PC-3 (cell line): ENCODE results near the gene LIPC. TPM values are rescaled to one million over a fixed set of nuclear protein-coding genes. Genes with fewer than 3 reads are reported as not detected.

Experiments used
- ATAC-seq: fragments of 200-7000 bp; cut with Tn5 transposase; 2 replicates; pipeline ENCODE4 v1.9.1; 2020; ENCODE audit warnings: mild to moderate bottlenecking, moderate library complexity
- BruUV-seq: library from RNA; stranded (reverse); fragments of 400-500 nt; replicated peaks from 2 replicates; lab custom pipeline; 2021; lab: Mats Ljungman, UMichigan
- CTCF ChIA-PET: fragments of 300-600 bp; sonication (Branson Sonifier 250); formaldehyde crosslinking; loops from one replicate; lab custom pipeline; 2022; ENCODE audit warnings: antibody characterized with exemption; lab: Charles Lee
- POLR2A ChIA-PET: fragments of 300-600 bp; sonication (Branson Sonifier 250); formaldehyde crosslinking; loops from one replicate; lab custom pipeline; 2022; ENCODE audit warnings: antibody characterized with exemption; ENCODE audit not compliant: unreplicated experiment; lab: Charles Lee
- DNase-seq: peaks from one replicate; pipeline ENCODE4 v3.0.0-alpha.2; 2015
- H2AFZ ChIP-seq: fragments of 300-600 bp; sonication (generic); 2 replicates; pipeline ENCODE4 v1.6.0; 2016; ENCODE audit warnings: antibody characterized with exemption, low read length
- H3F3A ChIP-seq: fragments of 300-600 bp; sonication (generic); one replicate; pipeline ENCODE4 v1.6.0; 2017; ENCODE audit warnings: antibody characterized with exemption, low read length, control low read depth, mild to moderate bottlenecking; ENCODE audit not compliant: unreplicated experiment
- H3K27ac ChIP-seq: fragments of 300-600 bp; sonication (generic); 2 replicates; pipeline ENCODE4 v1.5.1; 2016; ENCODE audit warnings: mild to moderate bottlenecking, low read length
- H3K27me3 ChIP-seq: fragments of 300-600 bp; sonication (generic); 2 replicates; pipeline ENCODE4 v1.6.1; 2016; ENCODE audit warnings: low read length, mixed read lengths
- H3K36me3 ChIP-seq: fragments of 300-600 bp; sonication (generic); 2 replicates; pipeline ENCODE4 v1.6.1; 2016; ENCODE audit warnings: low read depth, mixed run types, low read length, mixed read lengths
- H3K4me1 ChIP-seq: fragments of 300-600 bp; sonication (generic); 2 replicates; pipeline ENCODE4 v1.5.1; 2016; ENCODE audit warnings: low read length; ENCODE audit not compliant: insufficient read depth
- H3K4me2 ChIP-seq: fragments of 300-600 bp; sonication (generic); 2 replicates; pipeline ENCODE4 v1.6.0; 2016; ENCODE audit warnings: low read length
- H3K4me3 ChIP-seq: fragments of 300-600 bp; sonication (generic); 2 replicates; pipeline ENCODE4 v1.5.1; 2016; ENCODE audit warnings: mild to moderate bottlenecking, low read length, mixed read lengths
- H3K79me2 ChIP-seq: fragments of 300-600 bp; sonication (generic); 2 replicates; pipeline ENCODE4 v1.6.1; 2017; ENCODE audit warnings: low read length, mixed read lengths
- H3K9ac ChIP-seq: fragments of 300-600 bp; sonication (generic); 2 replicates; pipeline ENCODE4 v1.6.0; 2016; ENCODE audit warnings: mild to moderate bottlenecking, low read length
- H3K9me2 ChIP-seq: fragments of 300-600 bp; sonication (generic); replicated peaks from 2 replicates; pipeline ENCODE4 v1.6.1; 2016; ENCODE audit warnings: mixed run types, low read length, mixed read lengths
- H3K9me3 ChIP-seq: fragments of 300-600 bp; sonication (generic); 2 replicates; pipeline ENCODE4 v1.6.1; 2016; ENCODE audit warnings: low read length, mixed read lengths
- H4K20me1 ChIP-seq: fragments of 300-600 bp; sonication (generic); 2 replicates; pipeline ENCODE4 v1.6.1; 2016; ENCODE audit warnings: low read length, mixed read lengths
- CTCF ChIP-seq: fragments of 300-600 bp; sonication (generic); conservative IDR thresholded peaks from 2 replicates; pipeline ENCODE4 v1.5.1; 2017; ENCODE audit warnings: antibody characterized with exemption, low read depth, mild to moderate bottlenecking, low read length
- EZH2 ChIP-seq: fragments of 300-600 bp; sonication (generic); IDR thresholded peaks from one replicate; pipeline ENCODE4 v1.6.1; 2017; ENCODE audit warnings: antibody characterized with exemption, mild to moderate bottlenecking, low read length; ENCODE audit not compliant: unreplicated experiment
- EZH2phosphoT487 ChIP-seq: fragments of 300-600 bp; sonication (generic); IDR thresholded peaks from 2 replicates; pipeline ENCODE4 v1.6.1; 2018; ENCODE audit warnings: mild to moderate bottlenecking, antibody characterized with exemption, low read length, borderline replicate concordance
- intact Hi-C: fragments of 100-400 bp; cut with micrococcal nuclease; formaldehyde crosslinking; loops from 2 replicates; pipeline ENCODE4 v1.9.0; 2023
- total RNA-seq: library from RNA; depleted of rRNA; stranded (reverse); fragments of >200 nt; gene quantifications from 2 replicates; pipeline ENCODE4 v1.2.3, GENCODE V29; 2014

Gene LIPC
- total RNA-seq, 1 experiment from 2014 or later, result not detected

GRCh38 chr15:58388211-58388610 is 43.6 kb upstream of the LIPC start:
- H3F3A ChIP-seq, result no peaks in the 10 kb centered on the region
- H4K20me1 ChIP-seq, result no peaks in the 10 kb centered on the region
- H3K9ac ChIP-seq, result no peak overlapping the region
- H2AFZ ChIP-seq, result no peak overlapping the region
- no peak for ATAC-seq
- BruUV-seq, result no TSS peak
- intact Hi-C loops, result no loop called here
- no peaks in the 10 kb centered on the region for H3K9me2 ChIP-seq
- H3K27ac ChIP-seq, result no peak overlapping the region
- no peaks in the 10 kb centered on the region for H3K9me3 ChIP-seq
- ChIA-PET POLR2A (no interaction called here), CTCF (no interaction called here)
- no peaks in the 10 kb centered on the region for H3K27me3 ChIP-seq
- H3K4me3 ChIP-seq, result no peak overlapping the region
- no peak for DNase-seq
- no peak overlapping the region for H3K4me2 ChIP-seq
- no peaks in the 10 kb centered on the region for H3K36me3 ChIP-seq
- H3K4me1 ChIP-seq, result peaks cover 11% of the 10 kb centered on the region
- TF ChIP-seq EZH2phosphoT487 (no peak), EZH2 (no peak), CTCF (no peak)
- no peaks in the 10 kb centered on the region for H3K79me2 ChIP-seq

- BruUV-seq, result no TSS peak
- H3K4me3 ChIP-seq, result no peak overlapping the region
- no peak overlapping the region for H3K9ac ChIP-seq
- no peaks in the 10 kb centered on the region for H3K9me3 ChIP-seq
- intact Hi-C loops, result no loop called here
- no peak overlapping the region for H2AFZ ChIP-seq
- no peak for DNase-seq
- H3K27ac ChIP-seq, result no peak overlapping the region
- peaks cover 11% of the 10 kb centered on the region for H3K4me1 ChIP-seq
- H4K20me1 ChIP-seq, result no peaks in the 10 kb centered on the region
- CTCF ChIA-PET, result no interaction called here
- ATAC-seq, result no peak
- no peaks in the 10 kb centered on the region for H3F3A ChIP-seq
- no peaks in the 10 kb centered on the region for H3K9me2 ChIP-seq
- no peak overlapping the region for H3K4me2 ChIP-seq
- POLR2A ChIA-PET, result no interaction called here
- H3K79me2 ChIP-seq, result no peaks in the 10 kb centered on the region
- no peaks in the 10 kb centered on the region for H3K27me3 ChIP-seq
- TF ChIP-seq EZH2phosphoT487 (no peak), EZH2 (no peak), CTCF (no peak)
- H3K36me3 ChIP-seq, result no peaks in the 10 kb centered on the region
Observed at GRCh38 chr15:58390118-58390517, 41.7 kb upstream of the LIPC start.

GRCh38 chr15:58390655-58391054 is 41.1 kb upstream of the LIPC start:
- Histone ChIP-seq H3K9ac (no peak overlapping the region), H3K9me2 (no peaks in the 10 kb centered on the region), H3K9me3 (no peaks in the 10 kb centered on the region), H4K20me1 (no peaks in the 10 kb centered on the region), H2AFZ (no peak overlapping the region), H3K27me3 (no peaks in the 10 kb centered on the region), H3K4me2 (no peak overlapping the region), H3K4me1 (peaks cover 14% of the 10 kb centered on the region), H3K27ac (no peak overlapping the region), H3K36me3 (no peaks in the 10 kb centered on the region), H3F3A (peaks cover 1% of the 10 kb centered on the region), H3K4me3 (no peak overlapping the region), H3K79me2 (no peaks in the 10 kb centered on the region)
- ChIA-PET CTCF (no interaction called here), POLR2A (no interaction called here)
- intact Hi-C loops, result no loop called here
- ATAC-seq (no peak), DNase-seq (no peak)
- BruUV-seq, result no TSS peak
- TF ChIP-seq CTCF (no peak), EZH2 (no peak), EZH2phosphoT487 (no peak)
